Stomach (tissue), 19 donors: ENCODE measurements around the gene AQP7. TPM values are rescaled to one million over a fixed set of nuclear protein-coding genes. Genes with fewer than 3 reads are reported as not detected.
"Not testable (repeated sequence)": the region's sequence is repeated elsewhere in the genome, so short reads cannot be mapped to it uniquely, and the experiment has no call there.

Experiments used
- DNase-seq, 2 donors: peaks; one replicate each; pipeline versions ENCODE4 v3.0.0 to v3.0.0-alpha.2; 2013 to 2019
- H3K27ac ChIP-seq, 5 donors: fragments of 200-600 bp in 4 of 5; sonication (generic) in 4 of 5; one replicate each; pipeline ENCODE4 v1.5.1; 2013 to 2019; ENCODE audit warnings: mild to moderate bottlenecking in 1 of 5, moderate library complexity in 1 of 5
- H3K27me3 ChIP-seq, 3 donors: fragments of 200-600 bp; sonication (generic); one replicate each; pipeline ENCODE4 v1.5.1; 2017 to 2019; ENCODE audit warnings: mixed run types in 1 of 3
- H3K36me3 ChIP-seq, 4 donors: fragments of 200-600 bp; sonication (generic); 1 replicate in 3 of 4; 2 replicates in 1 of 4; pipeline ENCODE4 v1.5.1; 2016 to 2019
- H3K4me1 ChIP-seq, 4 donors: fragments of 200-600 bp; sonication (generic); one replicate each; pipeline ENCODE4 v1.5.1; 2016 to 2019
- H3K4me3 ChIP-seq, 4 donors: fragments of 200-600 bp; sonication (generic) in 3 of 4; one replicate each; pipeline ENCODE4 v1.5.1; 2016 to 2019; ENCODE audit warnings: mild to moderate bottlenecking in 1 of 4
- H3K9me3 ChIP-seq, 4 donors: fragments of 200-600 bp; sonication (generic); one replicate each; pipeline ENCODE4 v1.5.1; 2016 to 2019
- CTCF ChIP-seq, 7 experiments: fragments of 450-650 bp in 4 of 7; fragments of 200-600 bp in 3 of 7; sonication (generic) in 3 of 7; IDR thresholded peaks; one replicate each; pipeline ENCODE4 v1.5.1; 2016 to 2019; ENCODE audit warnings: antibody characterized with exemption in 7 of 7, control low read depth in 2 of 7, mild to moderate bottlenecking in 1 of 7
- EP300 ChIP-seq: sonication (generic); formaldehyde crosslinking; IDR thresholded peaks from one replicate; pipeline ENCODE4 v1.6.1; 2017; ENCODE audit warnings: antibody characterized with exemption
- POLR2A ChIP-seq, 4 donors: fragments of 450-650 bp; IDR thresholded peaks; one replicate each; pipeline ENCODE4 v1.6.1; 2016; ENCODE audit warnings: antibody characterized with exemption in 4 of 4, control low read depth in 2 of 4, mild to moderate bottlenecking in 1 of 4, moderate library complexity in 1 of 4
- POLR2AphosphoS5 ChIP-seq, 3 donors: sonication (generic); formaldehyde crosslinking; IDR thresholded peaks; one replicate each; pipeline ENCODE4 v1.6.1; 2016; ENCODE audit warnings: antibody characterized with exemption in 3 of 3
- WGBS, 5 donors: extraction: QIAGEN DNeasy Blood & Tissue Kit in 3 of 5; methylation state at CpG; one replicate each; pipeline versions ENCODE4 v1.1.5 to v1.1.7; 2013 to 2018; 5-methylcytosine and 5-hydroxymethylcytosine counted together
- intact Hi-C: fragments of 100-400 bp; cut with DNase I; formaldehyde crosslinking; loops from one replicate; pipeline ENCODE4 v1.15.1; 2023; ENCODE audit warnings: low total_unique reads
- long read RNA-seq, 10 donors: transcript quantifications; one replicate each; lab custom pipeline, GENCODE V29; 2026
- polyA plus RNA-seq, 3 donors: library from polyadenylated mRNA; stranded (reverse); fragments of 200-250 nt; gene quantifications; one replicate each; pipeline ENCODE4 v1.2.3, GENCODE V29; 2013
- total RNA-seq, 5 donors: library from RNA; depleted of rRNA; stranded (reverse); fragments of >200 nt; gene quantifications; one replicate each; pipeline versions ENCODE4 v1.1.0 to v1.2.3, GENCODE V29; 2014 to 2016
- donor health status: healthy with polysubstance abuse.
- donor health status: Bipolar disorder and iron deficiency.
- donor health status: healthy.

Gene AQP7
- total RNA-seq (10 to 100 TPM in 1 of 5 donors, 1 to 10 TPM in 2, not detected in 2; 2.8 to 17.4 (median 3.9) TPM), polyA plus RNA-seq (1 to 10 TPM; 1.1 to 5.3 (median 1.5) TPM)
- long read RNA-seq, donor 1, partial matches to known transcripts: 0 of 1 reads
- long read RNA-seq, donor 1, other reads (novel, unspliced or antisense): 0 of 1 reads
- long read RNA-seq, donor 2: 0 reads
- long read RNA-seq, donor 3: 0 reads
- long read RNA-seq, donor 4: 0 reads
- long read RNA-seq, donor 5: 0 reads
- long read RNA-seq, donor 6, partial matches to known transcripts: 0 of 1 reads
- long read RNA-seq, donor 6, other reads (novel, unspliced or antisense): 0 of 1 reads
- long read RNA-seq, donor 7: 0 reads
- long read RNA-seq, donor 8: 0 reads
- long read RNA-seq, donor 9: 0 reads
- long read RNA-seq, donor 10, partial matches to known transcripts: 0 of 1 reads
- long read RNA-seq, donor 10, other reads (novel, unspliced or antisense): 0 of 1 reads

GRCh38 chr9:33402371-33402770, at the start of gene AQP7:
AQP7 (minus strand) TSS chr9:33402568; CDS start chr9:33401262, 1,306 bp downstream.
- Histone ChIP-seq H3K4me1 (peaks cover 0 to 20% (median 8%) of the 10 kb centered on the region in 4 donors), H3K4me3 (peak within 1 kb of the TSS in 1 of 4 donors; percentile 2), H3K27ac (peak within 1 kb of the TSS in 3 of 5 donors; percentile 43 to 49 (median 46))
- intact Hi-C loops, H3K36me3 ChIP-seq, H3K27me3 ChIP-seq, H3K9me3 ChIP-seq, DNase-seq: not testable (repeated sequence)
- WGBS, 5 donors: 73 to 82% (median 75%) methylated on average over 6 to 10 of the region's 10 CpGs

GRCh38 chr9:33450621-33451146, 48.3 kb upstream of the AQP7 start:
- H3K9me3 ChIP-seq: no peaks in the 10 kb centered on the region
- DNase-seq: no peak
- peaks cover 0 to 8% (median 0%) of the 10 kb centered on the region in 3 donors for H3K27me3 ChIP-seq
- intact Hi-C loops: no loop called here
- no peaks in the 10 kb centered on the region for H3K36me3 ChIP-seq
- WGBS, 5 donors: 86 to 93% (median 91%) methylated on average over 4 of the region's 4 CpGs
- peaks cover 16 to 39% (median 33%) of the 10 kb centered on the region in 4 donors for H3K4me1 ChIP-seq
- H3K4me3 ChIP-seq: no peak overlapping the region
- TF ChIP-seq EP300: no peak
- no peak for TF ChIP-seq CTCF (IDR thresholded peaks at IDR 0.05)
- TF ChIP-seq POLR2AphosphoS5 (IDR thresholded peaks at IDR 0.05): no peak
- no peak for TF ChIP-seq POLR2A (IDR thresholded peaks at IDR 0.05)
- no peak overlapping the region for H3K27ac ChIP-seq

- DNase-seq: no peak
- Histone ChIP-seq H3K4me1 (peaks cover 17 to 47% (median 43%) of the 10 kb centered on the region in 4 donors), H3K27ac (no peak overlapping the region), H3K9me3 (no peaks in the 10 kb centered on the region), H3K27me3 (peaks cover 0 to 8% (median 0%) of the 10 kb centered on the region in 3 donors), H3K36me3 (no peaks in the 10 kb centered on the region), H3K4me3 (no peak overlapping the region)
- TF ChIP-seq CTCF (IDR thresholded peaks at IDR 0.05) (no peak), EP300 (no peak), POLR2A (IDR thresholded peaks at IDR 0.05) (no peak), POLR2AphosphoS5 (IDR thresholded peaks at IDR 0.05) (no peak)
- intact Hi-C loops: no loop called here
- 76 to 98% (median 92%) methylated on average over 5 of the region's 5 CpGs for whole genome bisulfite sequencing, 5 donors
These were observed 47.3 kb upstream of the AQP7 start for GRCh38 chr9:33449715-33450114.

GRCh38 chr9:33447799-33448553, 45.6 kb upstream of the AQP7 start:
- peak in 1 of 2 donors; percentile 44 for DNase-seq
- peak overlapping the region; percentile 75 to 86 (median 78) for H3K27ac ChIP-seq
- peak overlapping the region; percentile 45 to 62 (median 54) for H3K4me3 ChIP-seq
- WGBS, 5 donors: 31 to 38% (median 33%) methylated on average over 19 to 20 of the region's 20 CpGs
- H3K27me3 ChIP-seq: peaks cover 0 to 8% (median 0%) of the 10 kb centered on the region in 3 donors
- H3K36me3 ChIP-seq: peaks cover 0 to 8% (median 6%) of the 10 kb centered on the region in 4 donors
- intact Hi-C loops: no loop called here
- TF ChIP-seq EP300 (no peak), POLR2A (IDR thresholded peaks at IDR 0.05) (no peak)
- H3K4me1 ChIP-seq: peaks cover 21 to 55% (median 48%) of the 10 kb centered on the region in 4 donors
- no peaks in the 10 kb centered on the region for H3K9me3 ChIP-seq
